Retinal pigment epithelial cell (primary cell): ENCODE results near the gene STAT2.

Source experiments
- DNase-seq: peaks from one replicate; pipeline ENCODE4 v3.0.0-alpha.2; 2010; ENCODE audit warnings: low read depth
- H3K4me3 ChIP-seq: 2 replicates; pipeline ENCODE4 v1.5.1; 2011; ENCODE audit warnings: mild to moderate bottlenecking, low read length, control low read depth, moderate library complexity
- TF ChIP-seq, protein P1 (sequence below): conservative IDR thresholded peaks from 2 replicates; pipeline ENCODE4 v1.5.1; 2011; ENCODE audit warnings: low read depth, low read length, control low read depth, inconsistent platforms

Gene STAT2

GRCh38 chr12:56298828-56299227, 61.1 kb downstream of the STAT2 start:
- no peak for DNase-seq
- TF ChIP-seq, protein P1, sequence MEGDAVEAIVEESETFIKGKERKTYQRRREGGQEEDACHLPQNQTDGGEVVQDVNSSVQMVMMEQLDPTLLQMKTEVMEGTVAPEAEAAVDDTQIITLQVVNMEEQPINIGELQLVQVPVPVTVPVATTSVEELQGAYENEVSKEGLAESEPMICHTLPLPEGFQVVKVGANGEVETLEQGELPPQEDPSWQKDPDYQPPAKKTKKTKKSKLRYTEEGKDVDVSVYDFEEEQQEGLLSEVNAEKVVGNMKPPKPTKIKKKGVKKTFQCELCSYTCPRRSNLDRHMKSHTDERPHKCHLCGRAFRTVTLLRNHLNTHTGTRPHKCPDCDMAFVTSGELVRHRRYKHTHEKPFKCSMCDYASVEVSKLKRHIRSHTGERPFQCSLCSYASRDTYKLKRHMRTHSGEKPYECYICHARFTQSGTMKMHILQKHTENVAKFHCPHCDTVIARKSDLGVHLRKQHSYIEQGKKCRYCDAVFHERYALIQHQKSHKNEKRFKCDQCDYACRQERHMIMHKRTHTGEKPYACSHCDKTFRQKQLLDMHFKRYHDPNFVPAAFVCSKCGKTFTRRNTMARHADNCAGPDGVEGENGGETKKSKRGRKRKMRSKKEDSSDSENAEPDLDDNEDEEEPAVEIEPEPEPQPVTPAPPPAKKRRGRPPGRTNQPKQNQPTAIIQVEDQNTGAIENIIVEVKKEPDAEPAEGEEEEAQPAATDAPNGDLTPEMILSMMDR, result no peak
- peak overlapping the region; percentile 78 for H3K4me3 ChIP-seq

- no peak overlapping the region for H3K4me3 ChIP-seq
- TF ChIP-seq, protein P1, result no peak
- DNase-seq, result no peak
Measured at GRCh38 chr12:56297400-56297799, 62.5 kb downstream of the STAT2 start.

- TF ChIP-seq, protein P1, result no peak
- no peak overlapping the region for H3K4me3 ChIP-seq
- no peak for DNase-seq
Measured at GRCh38 chr12:56296295-56296694, 63.6 kb downstream of the STAT2 start.

DNA sequence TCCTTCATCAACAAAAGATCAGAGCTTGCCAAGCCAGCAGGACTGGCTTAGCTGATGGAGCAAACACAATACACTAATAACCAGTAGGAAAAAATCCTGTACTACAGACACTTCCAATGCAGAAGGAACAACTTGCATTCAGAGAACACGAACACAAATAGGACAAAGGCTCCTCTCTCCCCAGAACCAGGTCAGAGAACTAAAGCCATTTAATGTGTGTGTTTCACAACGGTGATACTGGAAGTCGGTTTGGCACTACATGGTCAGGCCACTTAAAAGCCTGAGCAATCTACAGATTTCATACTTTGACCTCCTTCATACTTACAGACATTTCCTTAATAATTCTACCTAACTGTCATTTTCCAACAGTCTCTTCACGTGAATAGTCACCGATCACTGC, 66.1 kb downstream of the STAT2 start:
- DNase-seq, result no peak
- no peak overlapping the region for H3K4me3 ChIP-seq
- TF ChIP-seq, protein P1, result no peak
